Astrocyte of the hippocampus (primary cell): Measurements from ENCODE around the gene ANO7.

Source experiments
- DNase-seq: peaks from one replicate; pipeline ENCODE4 v3.0.0; 2011; ENCODE audit warnings: low read depth, low spot score

ANO7 gene

DNA sequence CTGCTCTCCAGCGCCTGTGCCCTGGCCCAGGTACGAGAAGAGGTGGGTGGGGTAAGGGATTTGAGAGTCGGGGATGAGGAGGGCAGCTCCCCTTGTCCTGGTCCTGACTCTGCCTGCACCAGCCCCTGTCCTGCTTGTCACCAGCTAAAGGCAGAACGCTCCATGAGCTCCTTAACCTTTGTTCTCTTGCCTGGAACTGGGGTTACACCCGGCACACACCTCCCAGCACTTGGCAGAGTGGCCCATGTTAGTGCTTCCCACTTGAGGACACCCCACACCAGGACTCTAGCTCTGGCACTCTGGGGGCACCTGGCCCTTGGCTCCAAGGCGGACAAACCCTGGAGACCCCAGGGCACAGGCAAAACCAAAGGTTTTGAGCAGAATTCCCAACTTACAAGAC, 19.2 kb downstream of the ANO7 start:
- no peak for DNase-seq

DNA sequence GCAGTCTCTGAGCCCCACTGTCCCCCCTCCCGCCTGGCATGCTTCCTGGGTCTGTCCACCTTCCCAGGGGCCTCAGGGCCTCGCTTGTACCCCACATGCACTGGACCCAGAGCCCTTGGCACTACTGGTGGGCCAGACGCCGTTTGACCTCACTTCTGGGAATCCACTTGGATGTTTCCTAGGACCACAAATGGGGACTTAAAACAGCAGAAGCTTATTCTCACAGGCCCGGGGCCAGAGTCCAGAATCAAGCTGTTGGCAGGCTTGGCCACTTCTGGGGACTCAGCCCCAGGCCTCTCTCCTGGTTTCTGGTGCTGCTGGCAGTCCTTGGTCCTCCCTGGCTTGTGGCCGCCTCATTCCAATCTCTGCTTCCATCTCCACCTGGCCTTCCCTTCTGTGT, 19.6 kb downstream of the ANO7 start:
- no peak for DNase-seq

DNA sequence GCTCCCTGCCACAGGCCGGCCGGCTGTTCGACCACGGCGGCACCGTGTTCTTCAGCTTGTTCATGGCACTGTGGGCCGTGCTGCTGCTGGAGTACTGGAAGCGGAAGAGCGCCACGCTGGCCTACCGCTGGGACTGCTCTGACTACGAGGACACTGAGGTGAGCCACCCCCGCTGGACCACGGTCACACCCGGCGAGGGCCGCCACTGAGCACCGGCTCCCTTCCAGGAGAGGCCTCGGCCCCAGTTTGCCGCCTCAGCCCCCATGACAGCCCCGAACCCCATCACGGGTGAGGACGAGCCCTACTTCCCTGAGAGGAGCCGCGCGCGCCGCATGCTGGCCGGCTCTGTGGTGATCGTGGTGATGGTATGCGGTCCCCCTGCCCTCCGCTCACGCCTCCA, 20.8 kb downstream of the ANO7 start:
- no peak for DNase-seq

DNA sequence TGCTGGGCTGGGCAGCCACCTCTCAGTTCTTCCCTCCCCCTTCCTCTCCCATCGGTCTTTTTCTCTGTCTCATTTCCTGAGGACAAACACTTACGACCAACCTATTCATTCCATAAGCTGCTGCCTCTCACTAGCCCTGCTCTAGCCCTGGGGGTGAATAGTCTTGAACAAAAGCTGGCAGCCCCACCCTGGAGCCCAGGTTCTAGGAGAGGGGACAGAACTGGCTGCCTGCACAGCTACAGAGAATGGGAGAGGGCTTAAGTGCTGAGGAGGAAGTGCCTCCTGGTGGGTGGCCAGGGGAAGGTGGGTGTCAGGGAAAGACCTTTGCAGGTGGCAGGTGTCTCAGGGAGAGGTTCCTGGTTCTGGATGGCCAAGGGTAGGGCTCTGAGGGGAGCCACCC, 22.8 kb downstream of the ANO7 start:
- DNase-seq = no peak

DNA sequence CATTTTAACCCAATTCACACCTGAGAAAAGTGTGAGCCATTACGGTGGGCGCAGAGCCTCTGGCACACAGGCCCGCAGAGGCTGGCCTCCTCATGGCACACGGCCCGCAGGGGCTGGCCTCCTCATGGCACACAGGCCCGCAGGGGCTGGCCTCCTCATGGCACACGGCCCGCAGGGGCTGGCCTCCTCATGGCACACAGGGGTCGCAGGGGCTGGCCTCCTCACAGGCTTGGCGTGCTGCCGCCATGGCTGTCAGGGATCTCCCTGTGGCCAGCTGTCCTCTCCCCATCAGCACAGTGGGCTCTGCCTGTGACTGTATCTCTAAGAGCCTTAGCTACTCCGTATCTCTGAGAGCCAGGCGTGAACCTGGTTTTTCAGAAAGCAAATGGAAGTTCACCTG, 24.6 kb downstream of the ANO7 start:
- DNase-seq = no peak

DNA sequence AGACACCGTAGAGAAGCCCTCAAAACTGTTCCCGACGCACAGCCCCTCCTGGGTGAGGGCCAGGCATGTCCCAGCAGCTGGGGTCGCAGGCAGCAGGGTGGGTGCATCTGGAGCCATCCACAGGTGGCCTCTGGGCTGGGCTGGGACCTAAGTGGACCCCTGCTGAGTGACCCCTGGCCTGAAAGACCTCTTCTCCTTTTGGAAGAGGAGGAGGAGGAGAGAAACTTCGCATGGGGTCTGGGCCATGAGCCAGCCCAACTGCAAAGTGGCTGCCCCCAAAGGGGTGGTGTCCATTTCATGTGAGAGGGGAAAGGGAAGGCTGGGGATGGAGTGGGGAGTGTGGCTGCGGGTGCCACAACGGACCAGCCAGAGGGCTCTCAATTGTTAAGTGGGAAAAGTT, 25.1 kb downstream of the ANO7 start:
- no peak for DNase-seq

DNA sequence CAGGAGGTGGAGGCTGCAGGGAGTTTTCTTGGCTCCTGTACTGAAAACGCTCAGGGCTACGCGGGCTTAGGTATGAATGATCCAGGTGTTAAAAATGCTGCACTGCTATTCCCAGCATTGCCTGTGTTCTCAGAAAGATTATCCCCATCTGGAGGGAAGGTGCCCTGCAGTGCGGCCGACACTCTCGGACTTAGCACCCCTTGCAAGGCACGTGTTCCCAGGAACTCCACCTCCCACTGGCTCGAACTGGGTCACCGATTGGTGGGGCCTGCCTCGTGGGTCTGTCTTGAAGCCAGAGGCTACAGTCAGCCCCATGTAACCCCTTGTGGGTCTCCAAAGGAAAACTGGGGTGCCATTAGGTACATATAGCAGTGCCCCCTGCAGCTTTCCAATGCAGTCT, 25.7 kb downstream of the ANO7 start:
- no peak for DNase-seq

DNA sequence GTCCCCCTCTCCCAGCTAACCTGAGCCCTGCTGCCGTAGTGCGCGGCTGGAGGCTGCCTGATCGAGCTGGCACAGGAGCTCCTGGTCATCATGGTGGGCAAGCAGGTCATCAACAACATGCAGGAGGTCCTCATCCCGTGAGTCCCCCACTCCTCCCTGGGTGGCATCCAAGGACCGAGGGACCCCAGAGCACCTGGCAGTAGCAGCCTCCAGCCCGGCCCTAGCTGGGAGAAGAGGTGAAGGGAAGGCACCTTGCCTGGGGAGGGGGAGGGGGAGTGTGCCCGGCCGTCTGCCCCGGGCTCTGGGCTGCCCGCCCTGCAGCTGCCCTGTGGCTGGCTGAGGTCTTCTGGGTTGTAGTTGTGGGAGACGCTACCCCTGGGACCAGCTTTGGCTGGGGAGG, 26.3 kb downstream of the ANO7 start:
- DNase-seq = no peak

DNA sequence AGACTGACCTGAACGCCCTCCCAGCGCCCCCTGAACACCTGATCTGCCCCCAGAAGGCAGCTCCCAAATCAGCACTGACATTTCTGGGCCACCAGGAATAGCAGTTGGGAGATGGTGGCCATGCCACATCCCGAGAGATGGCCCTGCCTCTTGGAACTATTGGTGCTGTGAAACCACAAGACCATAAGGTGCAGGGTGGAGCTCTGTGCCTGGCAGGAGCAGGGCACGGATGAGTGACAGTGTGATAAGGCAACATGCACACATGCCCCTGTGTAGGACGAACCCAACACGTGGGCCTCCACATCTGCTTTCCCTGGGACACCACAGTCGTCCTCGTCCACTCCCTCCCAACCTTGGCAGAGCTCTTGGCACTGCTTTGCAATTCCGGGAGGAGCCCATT, 26.9 kb downstream of the ANO7 start:
- no peak for DNase-seq

DNA sequence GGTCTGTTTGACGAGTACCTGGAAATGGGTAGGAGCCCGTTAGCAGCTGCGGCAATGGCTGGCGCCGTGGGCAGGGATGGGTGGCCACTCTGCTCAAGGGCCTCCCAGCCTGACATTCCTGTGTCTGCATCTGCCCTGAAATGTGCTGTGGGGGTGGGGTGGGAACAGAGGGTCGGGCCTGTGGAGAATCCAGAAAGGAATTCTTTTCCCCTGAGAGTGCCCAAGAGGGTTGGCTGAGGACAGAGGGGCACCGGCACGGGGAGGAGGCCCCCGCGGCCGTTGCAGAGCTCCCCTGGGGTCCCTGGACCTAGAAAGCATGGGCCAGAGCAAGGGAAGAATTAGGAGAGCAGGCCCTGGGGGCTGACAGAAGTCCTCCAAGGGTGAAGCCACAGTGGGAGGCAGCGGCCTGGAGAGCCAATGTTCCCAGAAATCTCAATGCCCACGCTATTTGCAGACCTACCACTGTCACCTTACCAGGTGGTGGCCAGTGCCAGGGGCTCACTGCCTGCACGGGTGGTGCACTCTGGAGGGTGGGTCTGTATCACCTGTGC, 27.8 kb downstream of the ANO7 start:
- DNase-seq = peak; percentile 44

DNA sequence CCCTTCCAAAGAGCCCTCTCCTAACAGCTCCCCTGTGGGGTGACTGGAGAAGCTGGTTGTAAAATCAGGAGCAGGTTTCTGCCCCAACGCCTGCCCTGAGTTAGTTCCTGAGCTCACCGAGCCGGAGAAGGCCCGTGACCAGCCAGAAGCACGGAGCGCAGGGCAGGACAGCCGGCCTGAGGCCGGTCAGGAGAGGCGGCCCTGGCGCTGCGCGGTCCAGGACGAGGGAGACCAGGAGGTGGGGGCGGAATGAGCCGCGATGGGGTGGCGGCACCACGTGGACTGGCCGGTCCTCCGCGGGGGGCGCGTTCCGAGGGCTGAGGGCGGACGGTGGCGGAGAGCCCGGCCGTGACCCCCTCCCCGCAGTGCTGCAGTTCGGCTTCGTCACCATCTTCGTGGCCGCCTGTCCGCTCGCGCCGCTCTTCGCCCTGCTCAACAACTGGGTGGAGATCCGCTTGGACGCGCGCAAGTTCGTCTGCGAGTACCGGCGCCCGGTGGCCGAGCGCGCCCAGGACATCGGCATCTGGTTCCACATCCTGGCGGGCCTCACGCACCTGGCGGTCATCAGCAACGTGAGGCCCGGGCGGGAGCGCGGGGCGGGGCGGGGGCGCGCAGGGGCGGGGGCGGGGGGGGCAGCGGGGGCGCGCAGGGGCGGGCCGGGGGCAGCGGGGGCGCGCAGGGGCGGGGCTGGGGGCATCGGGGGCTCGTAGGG, 29.0 kb downstream of the ANO7 start:
- peak; percentile 88 for DNase-seq

DNA sequence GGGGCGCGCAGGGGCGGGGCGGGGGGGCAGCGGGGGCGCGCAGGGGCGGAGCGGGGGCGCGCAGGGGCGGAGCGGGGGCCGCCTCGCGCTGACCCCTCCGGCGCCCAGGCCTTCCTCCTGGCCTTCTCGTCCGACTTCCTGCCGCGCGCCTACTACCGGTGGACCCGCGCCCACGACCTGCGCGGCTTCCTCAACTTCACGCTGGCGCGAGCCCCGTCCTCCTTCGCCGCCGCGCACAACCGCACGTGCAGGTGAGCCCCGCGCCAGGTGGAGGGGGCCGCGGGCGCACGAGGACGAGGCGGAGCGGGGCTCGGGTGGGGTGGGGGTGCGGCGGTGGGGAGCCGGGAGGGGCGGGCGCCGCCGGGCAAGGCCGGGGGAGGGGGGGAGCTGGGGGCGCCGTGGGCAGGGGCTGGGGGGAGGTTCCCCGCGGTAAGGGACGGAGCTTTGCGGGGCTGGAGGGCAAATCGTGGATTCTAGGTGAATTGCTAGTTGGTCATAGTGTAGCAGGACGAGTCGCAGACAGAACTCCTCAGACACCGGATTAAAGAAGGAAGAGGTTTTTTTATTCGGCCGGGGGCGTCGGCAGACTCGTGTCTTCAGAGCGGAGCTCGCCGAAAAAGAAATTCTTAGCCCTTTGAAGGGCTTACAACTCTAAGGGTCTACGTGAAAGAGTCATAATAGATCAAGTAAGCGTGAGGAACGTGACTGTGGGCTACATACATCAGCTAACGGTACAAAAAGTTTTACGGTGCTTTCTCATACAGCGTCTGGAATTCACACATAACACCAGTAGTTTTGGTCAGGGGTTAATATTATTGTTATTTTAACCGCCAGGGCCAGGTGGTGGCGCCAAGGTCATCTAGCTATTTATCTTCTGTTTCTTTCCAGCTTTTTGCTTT, 29.9 kb downstream of the ANO7 start:
- peak; percentile 50 for DNase-seq

DNA sequence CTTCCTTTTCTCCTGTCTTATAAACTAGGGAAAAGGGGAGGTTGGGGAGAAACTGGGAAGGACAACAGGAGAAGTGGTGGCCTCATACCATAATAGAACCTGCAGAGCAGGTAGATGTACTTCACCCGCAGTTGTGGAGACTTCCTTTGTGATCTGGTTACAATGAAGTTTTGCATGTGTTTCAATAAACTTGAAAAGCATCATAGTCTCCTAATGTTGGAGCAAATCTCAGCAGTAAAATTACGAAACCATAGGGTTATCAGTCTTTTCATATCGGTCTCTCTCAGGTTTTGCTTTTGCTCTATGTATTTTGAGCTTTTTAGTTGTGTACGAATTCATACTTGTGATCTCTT, 30.5 kb downstream of the ANO7 start:
- no peak for DNase-seq

DNA sequence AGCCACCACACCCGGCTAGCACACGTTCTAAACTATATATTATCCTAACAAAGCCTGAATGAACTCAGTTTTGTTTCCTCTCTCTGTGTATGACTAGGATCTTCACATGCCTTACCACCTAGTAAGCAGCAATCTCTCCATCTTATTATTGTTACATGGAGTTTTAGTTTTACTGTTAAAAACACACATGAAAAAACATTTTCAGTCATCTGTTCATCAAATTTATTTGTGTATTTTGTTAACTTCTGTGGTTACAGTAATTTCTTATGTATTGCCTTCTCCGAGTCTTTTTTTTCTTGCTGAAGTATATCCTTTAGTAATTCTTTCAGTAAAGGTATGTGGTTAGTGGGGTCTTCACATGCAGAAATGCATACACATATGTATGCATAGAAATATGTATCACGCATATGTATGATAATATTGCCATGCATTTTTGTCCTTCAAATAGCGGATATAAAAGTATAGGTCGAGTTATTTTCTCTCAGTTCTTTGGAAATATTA, 31.4 kb downstream of the ANO7 start:
- no peak for DNase-seq

DNA sequence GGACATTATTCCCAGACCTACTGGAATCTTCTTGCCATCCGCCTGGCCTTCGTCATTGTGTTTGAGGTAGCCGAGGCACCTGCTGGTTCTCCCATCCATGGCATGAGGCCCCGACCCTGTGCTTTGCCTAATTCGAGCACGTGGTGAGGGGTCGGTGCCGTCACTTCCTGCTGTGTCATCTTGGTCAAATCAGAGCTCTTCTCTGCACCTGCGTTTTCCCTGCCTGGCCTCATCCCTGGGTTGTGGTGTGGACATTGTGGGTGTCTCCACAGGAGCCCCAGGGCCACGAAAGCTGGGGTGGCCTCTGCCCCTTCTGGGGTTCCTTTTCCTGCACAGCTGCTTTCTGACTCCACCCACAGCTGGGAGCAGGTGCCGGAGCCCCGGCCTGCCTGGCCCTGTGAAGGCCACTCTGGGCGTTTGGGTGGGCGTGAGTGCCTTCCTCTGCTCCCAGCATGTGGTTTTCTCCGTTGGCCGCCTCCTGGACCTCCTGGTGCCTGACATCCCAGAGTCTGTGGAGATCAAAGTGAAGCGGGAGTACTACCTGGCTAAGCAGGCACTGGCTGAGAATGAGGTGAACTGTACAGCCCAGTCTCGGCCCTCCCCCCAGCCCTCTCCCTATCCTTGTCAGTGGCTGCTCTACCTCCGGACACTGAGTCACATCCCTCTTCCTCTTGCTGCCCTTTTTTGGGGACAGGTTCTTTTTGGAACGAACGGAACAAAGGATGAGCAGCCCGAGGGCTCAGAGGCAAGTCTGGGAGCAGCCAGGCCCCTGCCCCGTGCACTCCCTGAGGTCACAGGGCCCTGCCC, 34.9 kb downstream of the ANO7 start:
- DNase-seq = no peak

DNA sequence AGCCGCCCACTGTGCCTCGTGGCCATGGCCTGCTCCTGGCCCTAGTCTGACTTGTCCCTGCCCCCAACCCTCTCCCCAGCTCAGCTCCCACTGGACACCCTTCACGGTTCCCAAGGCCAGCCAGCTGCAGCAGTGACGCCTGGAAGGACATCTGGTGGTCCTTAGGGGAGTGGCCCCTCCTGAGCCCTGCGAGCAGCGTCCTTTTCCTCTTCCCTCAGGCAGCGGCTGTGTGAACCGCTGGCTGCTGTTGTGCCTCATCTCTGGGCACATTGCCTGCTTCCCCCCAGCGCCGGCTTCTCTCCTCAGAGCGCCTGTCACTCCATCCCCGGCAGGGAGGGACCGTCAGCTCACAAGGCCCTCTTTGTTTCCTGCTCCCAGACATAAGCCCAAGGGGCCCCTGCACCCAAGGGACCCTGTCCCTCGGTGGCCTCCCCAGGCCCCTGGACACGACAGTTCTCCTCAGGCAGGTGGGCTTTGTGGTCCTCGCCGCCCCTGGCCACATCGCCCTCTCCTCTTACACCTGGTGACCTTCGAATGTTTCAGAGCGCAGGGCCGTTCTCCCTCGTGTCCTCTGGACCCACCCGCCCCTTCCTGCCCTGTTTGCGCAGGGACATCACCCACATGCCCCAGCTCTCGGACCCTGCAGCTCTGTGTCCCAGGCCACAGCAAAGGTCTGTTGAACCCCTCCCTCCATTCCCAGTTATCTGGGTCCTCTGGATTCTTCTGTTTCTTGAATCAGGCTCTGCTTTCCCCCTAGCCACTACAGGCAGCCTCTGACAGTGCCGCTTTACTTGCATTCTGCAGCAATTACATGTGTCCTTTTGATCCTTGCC, 35.8 kb downstream of the ANO7 start:
- peak; percentile 56 for DNase-seq

DNA sequence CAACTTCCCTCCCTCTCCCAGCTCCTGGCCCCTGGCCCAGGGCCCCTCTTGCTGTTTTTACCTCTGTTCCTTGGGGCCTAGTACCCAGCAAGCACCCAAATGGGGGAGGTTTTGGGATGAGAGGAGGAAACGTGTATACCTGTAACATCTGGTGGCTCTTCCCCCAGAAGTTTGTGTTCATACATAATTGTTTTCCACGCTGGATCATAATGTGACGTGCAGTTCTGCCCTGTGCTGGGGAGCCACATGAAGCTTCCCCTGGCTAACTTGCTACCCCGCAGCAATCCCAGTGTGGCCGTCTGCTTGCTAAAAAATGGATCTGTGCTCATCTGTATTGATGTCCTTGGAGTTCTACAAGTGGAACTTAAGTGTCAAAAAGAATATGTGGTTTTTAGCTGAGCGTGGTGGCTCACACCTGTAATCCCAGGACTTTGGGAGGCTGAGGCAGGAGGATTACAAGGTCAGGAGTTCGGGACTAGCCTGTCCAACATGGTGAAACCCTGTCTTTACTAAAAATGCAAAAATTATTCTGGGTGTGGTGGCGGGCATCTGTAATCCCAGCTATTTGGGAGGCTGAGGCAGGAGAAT, 36.5 kb downstream of the ANO7 start:
- no peak for DNase-seq

DNA sequence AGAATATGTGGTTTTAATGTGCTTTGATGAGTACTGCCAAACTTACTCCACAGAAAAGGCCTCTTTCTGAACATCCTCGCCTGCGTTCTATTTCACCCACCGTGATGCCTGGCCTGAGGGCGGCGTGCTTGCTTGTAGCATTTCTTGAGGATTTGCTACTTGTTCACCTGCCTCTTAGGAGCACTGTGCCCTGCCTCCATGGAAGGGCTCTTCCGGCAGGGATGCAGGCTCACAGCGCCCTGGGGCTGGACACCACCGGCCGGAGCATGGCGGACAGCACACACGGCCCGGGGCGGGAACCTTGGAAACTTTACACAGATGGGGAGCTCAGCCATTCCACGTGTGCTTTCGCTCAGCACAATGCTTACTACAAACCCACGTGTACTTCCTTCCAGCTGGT, 37.1 kb downstream of the ANO7 start:
- DNase-seq = no peak

DNA sequence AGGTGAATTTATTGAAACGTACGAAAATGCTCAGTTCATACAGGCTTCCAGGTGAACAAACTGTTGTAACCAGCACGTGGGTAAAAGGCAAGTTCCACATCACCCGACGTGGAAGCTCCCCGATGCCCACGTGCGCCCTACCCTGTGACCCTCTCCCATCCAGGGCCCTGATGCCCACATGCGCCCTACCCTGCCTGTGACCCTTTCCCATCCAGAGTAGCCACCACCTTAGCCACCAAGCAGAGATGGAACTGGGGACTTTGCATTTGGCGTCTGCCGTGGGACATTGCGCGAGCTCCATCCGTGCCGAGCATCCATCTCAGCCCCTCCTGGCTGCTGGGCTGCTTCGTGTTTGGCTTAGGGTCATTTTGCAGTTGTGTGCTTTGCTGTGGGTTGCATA, 37.5 kb downstream of the ANO7 start:
- no peak for DNase-seq

DNA sequence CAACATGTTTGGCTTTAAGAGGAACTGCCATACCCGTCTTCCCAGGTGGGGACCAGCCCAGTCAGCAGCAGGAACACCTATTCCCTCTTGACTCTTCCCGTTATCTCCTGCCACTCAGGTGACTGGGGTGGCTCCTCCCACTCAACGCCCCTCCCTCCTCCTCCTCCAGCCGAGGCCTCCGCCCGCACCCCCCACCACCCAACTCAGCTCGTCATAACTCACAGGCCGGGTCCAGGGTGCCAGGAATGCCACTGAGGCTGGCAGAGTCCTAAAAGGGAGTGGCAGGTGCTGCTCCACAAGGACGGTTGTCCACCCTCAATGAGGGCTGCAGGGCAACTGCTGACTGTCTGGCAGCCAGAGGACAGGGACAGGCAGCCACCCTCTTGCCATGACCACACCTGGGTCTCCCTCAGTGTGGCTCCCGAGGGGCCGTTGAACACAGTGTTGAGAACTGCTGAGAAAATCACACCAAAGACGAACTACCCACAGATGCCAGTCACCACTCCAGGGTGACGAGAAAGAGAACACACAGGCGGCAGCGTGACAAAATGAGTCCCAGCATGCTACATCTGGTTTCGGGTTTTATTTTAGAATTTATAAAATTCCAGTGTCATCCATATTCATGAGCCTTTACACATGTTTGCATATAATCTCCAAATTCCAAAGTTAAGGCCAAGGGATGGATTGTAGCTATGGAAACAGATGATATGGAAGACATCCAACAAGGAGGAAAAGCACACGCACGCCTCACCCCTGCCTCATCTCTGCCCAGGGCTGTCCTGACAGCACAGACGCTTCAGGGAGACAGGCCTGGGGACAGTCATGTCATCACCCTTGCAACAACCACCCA, 38.5 kb downstream of the ANO7 start:
- DNase-seq = no peak
